T-helper 17 cell (primary cell): Measurements from ENCODE around the gene ZBTB32. TPM values are rescaled to one million over a fixed set of nuclear protein-coding genes. Genes with fewer than 3 reads are reported as not detected.

Experiments used
- ATAC-seq: fragments of 150-1000 bp; cut with Tn5 transposase; 2 replicates; pipeline ENCODE4 v1.10.0; 2021; ENCODE audit warnings: mild to moderate bottlenecking, moderate library complexity
- DNase-seq, 3 donors: peaks; one replicate each; pipeline versions ENCODE4 v3.0.0 to v3.0.0-alpha.2; 2020 to 2021
- H3K9me3 ChIP-seq: one replicate; pipeline ENCODE4 v1.7.0; 2013; ENCODE audit warnings: low read length, mild to moderate bottlenecking; ENCODE audit not compliant: control insufficient read depth, poor library complexity, severe bottlenecking
- H3K27ac Mint-ChIP-seq: one replicate; pipeline ENCODE4 v1.8.0; 2022; ENCODE audit warnings: mild to moderate bottlenecking, moderate library complexity, mixed read lengths
- H3K27me3 Mint-ChIP-seq: one replicate; pipeline ENCODE4 v1.8.0; 2022; ENCODE audit warnings: mixed read lengths
- H3K36me3 Mint-ChIP-seq: one replicate; pipeline ENCODE4 v1.8.0; 2022; ENCODE audit warnings: low read depth, mixed read lengths
- H3K4me1 Mint-ChIP-seq: one replicate; pipeline ENCODE4 v1.8.0; 2022; ENCODE audit warnings: mild to moderate bottlenecking, mixed read lengths
- H3K4me3 Mint-ChIP-seq: one replicate; pipeline ENCODE4 v1.8.0; 2022; ENCODE audit warnings: mild to moderate bottlenecking, moderate library complexity, mixed read lengths
- total RNA-seq, 4 donors: library from RNA in 2 of 4; stranded (reverse) in 2 of 4; gene quantifications; one replicate each; pipeline ENCODE4 v1.2.3 and lab custom pipeline; 2022 to 2026

The ZBTB32 gene
- total RNA-seq, 2 donors from 2014 or later = 3.4 to 5.0 TPM

- Mint-ChIP-seq H3K27ac (peak within 1 kb of the TSS; percentile 90), H3K4me1 (peaks cover 40% of the 10 kb centered on the region), H3K27me3 (no peaks in the 10 kb centered on the region), H3K36me3 (peaks cover 2% of the 10 kb centered on the region), H3K4me3 (peak within 1 kb of the TSS; percentile 96)
- ATAC-seq = peak; percentile 76
- H3K9me3 ChIP-seq = no peaks in the 10 kb centered on the region
- peak; percentile 92 to 96 (median 96) for DNase-seq
Measured at GRCh38 chr19:35748106-35749020, 44.0 kb downstream of the ZBTB32 start, which contains the start of gene LIN37. LIN37 (plus strand) TSS chr19:35748576; CDS start chr19:35748725, 149 bp downstream.

GRCh38 chr19:35750167-35750566 lies 45.8 kb downstream of the ZBTB32 start:
- no peak for ATAC-seq
- Mint-ChIP-seq H3K36me3 (peaks cover 2% of the 10 kb centered on the region), H3K4me3 (no peak overlapping the region), H3K27me3 (no peaks in the 10 kb centered on the region), H3K27ac (no peak overlapping the region), H3K4me1 (peaks cover 33% of the 10 kb centered on the region)
- DNase-seq = no peak
- no peaks in the 10 kb centered on the region for H3K9me3 ChIP-seq

- H3K27ac Mint-ChIP-seq = no peak overlapping the region
- ATAC-seq (no peak), DNase-seq (no peak)
- H3K4me3 Mint-ChIP-seq = no peak overlapping the region
- H3K4me1 Mint-ChIP-seq = peaks cover 29% of the 10 kb centered on the region
- no peaks in the 10 kb centered on the region for H3K9me3 ChIP-seq
- H3K27me3 Mint-ChIP-seq = no peaks in the 10 kb centered on the region
- no peaks in the 10 kb centered on the region for H3K36me3 Mint-ChIP-seq
Measured at GRCh38 chr19:35751839-35752745, 47.7 kb downstream of the ZBTB32 start.

GRCh38 chr19:35752746-35753350 lies 48.5 kb downstream of the ZBTB32 start:
- peaks cover under 1% of the 10 kb centered on the region for H3K36me3 Mint-ChIP-seq
- H3K27ac Mint-ChIP-seq = no peak overlapping the region
- H3K27me3 Mint-ChIP-seq = no peaks in the 10 kb centered on the region
- peaks cover 33% of the 10 kb centered on the region for H3K4me1 Mint-ChIP-seq
- no peaks in the 10 kb centered on the region for H3K9me3 ChIP-seq
- H3K4me3 Mint-ChIP-seq = no peak overlapping the region
- DNase-seq (no peak), ATAC-seq (no peak)

- peak overlapping the region; percentile 25 for H3K4me3 Mint-ChIP-seq
- ATAC-seq (no peak), DNase-seq (no peak)
- no peak overlapping the region for H3K27ac Mint-ChIP-seq
- peaks cover 3% of the 10 kb centered on the region for H3K36me3 Mint-ChIP-seq
- H3K9me3 ChIP-seq = no peaks in the 10 kb centered on the region
- no peaks in the 10 kb centered on the region for H3K27me3 Mint-ChIP-seq
- H3K4me1 Mint-ChIP-seq = peaks cover 30% of the 10 kb centered on the region
Measured at GRCh38 chr19:35753634-35754369, 49.4 kb downstream of the ZBTB32 start.

GRCh38 chr19:35754370-35755130 lies 50.2 kb downstream of the ZBTB32 start:
- no peaks in the 10 kb centered on the region for H3K27me3 Mint-ChIP-seq
- H3K27ac Mint-ChIP-seq = no peak overlapping the region
- H3K36me3 Mint-ChIP-seq = peaks cover 3% of the 10 kb centered on the region
- DNase-seq (no peak), ATAC-seq (no peak)
- peaks cover 27% of the 10 kb centered on the region for H3K4me1 Mint-ChIP-seq
- H3K9me3 ChIP-seq = no peaks in the 10 kb centered on the region
- peak overlapping the region; percentile 65 for H3K4me3 Mint-ChIP-seq

GRCh38 chr19:35755131-35755549 lies 50.8 kb downstream of the ZBTB32 start:
- ATAC-seq = no peak
- H3K27ac Mint-ChIP-seq = no peak overlapping the region
- H3K4me1 Mint-ChIP-seq = peaks cover 27% of the 10 kb centered on the region
- H3K4me3 Mint-ChIP-seq = peak overlapping the region; percentile 65
- H3K9me3 ChIP-seq = no peaks in the 10 kb centered on the region
- no peak for DNase-seq
- H3K36me3 Mint-ChIP-seq = peaks cover 3% of the 10 kb centered on the region
- no peaks in the 10 kb centered on the region for H3K27me3 Mint-ChIP-seq

- H3K27ac Mint-ChIP-seq = no peak overlapping the region
- DNase-seq (peak; percentile 55 to 71 (median 57)), ATAC-seq (peak; percentile 10)
- no peaks in the 10 kb centered on the region for H3K9me3 ChIP-seq
- H3K27me3 Mint-ChIP-seq = no peaks in the 10 kb centered on the region
- H3K36me3 Mint-ChIP-seq = peaks cover 3% of the 10 kb centered on the region
- peak overlapping the region; percentile 65 for H3K4me3 Mint-ChIP-seq
- H3K4me1 Mint-ChIP-seq = peaks cover 24% of the 10 kb centered on the region
Measured at GRCh38 chr19:35755550-35756376, 51.4 kb downstream of the ZBTB32 start.

GRCh38 chr19:35756377-35757230 lies 52.2 kb downstream of the ZBTB32 start, which contains the start of gene HSPB6:
HSPB6 (minus strand) TSS chr19:35757029; CDS start chr19:35757008, 21 bp downstream.
- Mint-ChIP-seq H3K4me3 (peak within 1 kb of the TSS; percentile 99), H3K36me3 (peaks cover 3% of the 10 kb centered on the region), H3K27me3 (no peaks in the 10 kb centered on the region), H3K4me1 (peaks cover 24% of the 10 kb centered on the region), H3K27ac (peak within 1 kb of the TSS; percentile 93)
- ATAC-seq (no peak), DNase-seq (no peak)
- H3K9me3 ChIP-seq = no peaks in the 10 kb centered on the region

- no peaks in the 10 kb centered on the region for H3K9me3 ChIP-seq
- ATAC-seq (no peak), DNase-seq (peak in 1 of 3 donors; percentile 20)
- H3K4me1 Mint-ChIP-seq = peaks cover 24% of the 10 kb centered on the region
- peak overlapping the region; percentile 93 for H3K27ac Mint-ChIP-seq
- no peaks in the 10 kb centered on the region for H3K27me3 Mint-ChIP-seq
- H3K36me3 Mint-ChIP-seq = peaks cover 6% of the 10 kb centered on the region
- peak overlapping the region; percentile 99 for H3K4me3 Mint-ChIP-seq
Measured at GRCh38 chr19:35757231-35757748, 52.9 kb downstream of the ZBTB32 start.
